ENCODE results near the gene TAS2R39. TPM values are rescaled to one million over a fixed set of nuclear protein-coding genes. Genes with fewer than 3 reads are reported as not detected.

TAS2R39 gene
- polyA plus RNA-seq (2012; rRNA removed), result not detected in 2 replicates
- polyA plus RNA-seq (2012; cell fraction: cytosol; rRNA removed), result not detected in 2 replicates
- polyA plus RNA-seq (2012; cell fraction: nucleus; rRNA removed), result not detected in 2 replicates

DNA sequence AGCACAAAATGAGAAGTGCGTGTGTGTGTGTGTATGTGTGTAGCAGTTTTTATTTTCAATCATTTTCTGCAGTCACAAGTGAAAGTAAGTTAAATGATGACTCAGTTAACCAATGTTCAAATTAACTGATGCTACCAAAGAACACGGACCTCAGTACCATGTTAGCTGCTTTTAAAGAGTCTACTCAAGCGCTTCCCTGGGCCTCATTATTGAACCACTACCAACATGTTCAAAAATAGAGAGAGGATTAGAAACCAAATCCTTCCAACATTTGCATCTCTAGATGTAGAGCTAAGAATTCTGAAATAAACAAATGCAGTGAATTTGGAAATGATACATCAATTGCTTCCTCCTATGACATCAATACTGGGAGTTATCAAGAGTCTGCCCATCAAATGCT lies at the start of gene TAS2R39:
Gene TAS2R39 (plus strand): TSS at position 396 of the 400 bp plus-strand sequence. CDS start 0 bp downstream, at position 396.
- H3K4me1 ChIP-seq (ENCODE audit: control insufficient read depth in 1 of 2, insufficient read depth in 2 of 2, low read depth in 1 of 2, low read length in 1 of 2), result no peaks in the 10 kb centered on the region
- H3K27ac ChIP-seq (ENCODE audit: low read depth in 2 of 2, low read length in 1 of 2), result no peak within 1 kb of the TSS
- TF ChIP-seq FOXM1 (IDR thresholded peaks at IDR 0.05; ENCODE audit: low read depth) (no peak), JUND (IDR thresholded peaks at IDR 0.05) (no peak)
- H4K20me1 ChIP-seq (ENCODE audit: insufficient read depth), result no peaks in the 10 kb centered on the region
- no peaks in the 10 kb centered on the region for H3K36me3 ChIP-seq (replicated peaks in 1 of 2; ENCODE audit: control insufficient read depth in 1 of 2, insufficient read depth in 2 of 2, low read length in 1 of 2)
- WGBS (ENCODE audit: low lambda C conversion rate), result 7% methylated on average over 3 of the region's 3 CpGs
- ChIA-PET POLR2A (no interaction called here), CTCF (interaction anchor here (1.1 to 1.2 kb wide), 2 partner anchors 32 to 180 kb away, joined by 3 read pairs; no protein-coding TSS in a partner anchor)
- no peak within 1 kb of the TSS for H3K4me2 ChIP-seq
- DNase-seq, result no peak
- no peak within 1 kb of the TSS for H2AFZ ChIP-seq (ENCODE audit: low read depth)
- H3F3A ChIP-seq (replicated peaks; ENCODE audit: insufficient read depth), result no peaks in the 10 kb centered on the region
- no peaks in the 10 kb centered on the region for H3K9me2 ChIP-seq
- no peak within 1 kb of the TSS for H3K4me3 ChIP-seq (ENCODE audit: low read depth in 2 of 2, low read length in 1 of 2)
- no peaks in the 10 kb centered on the region; the same call in 1 of the 2 replicates for H3K27me3 ChIP-seq (ENCODE audit: insufficient read depth)
- H3K79me2 ChIP-seq (ENCODE audit: insufficient read depth), result no peaks in the 10 kb centered on the region
- H3K9me3 ChIP-seq, result peaks cover 5% of the 10 kb centered on the region; the same call in 1 of the 2 replicates
- H3K9ac ChIP-seq, result no peak within 1 kb of the TSS

DNA sequence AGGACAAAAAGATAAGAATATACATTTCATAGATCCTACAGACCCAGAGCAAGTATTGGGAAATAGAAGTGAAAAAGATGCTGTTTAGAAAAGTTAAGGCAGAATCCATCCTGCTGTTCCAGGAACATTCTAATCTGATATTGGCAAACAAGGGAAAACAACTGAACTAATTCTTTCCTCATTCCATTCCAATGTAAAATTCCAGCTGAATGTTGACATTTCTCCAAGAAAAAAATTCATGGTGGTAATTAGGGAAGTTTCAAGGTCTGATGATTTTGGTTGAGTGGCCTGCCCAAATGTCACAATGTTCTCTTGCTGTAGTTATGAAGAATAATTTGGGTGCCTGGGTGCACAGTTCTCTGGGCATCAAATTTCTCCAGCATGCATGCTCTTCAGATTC lies 36.1 kb upstream of the TAS2R39 start:
- no peak overlapping the region for H3K4me2 ChIP-seq
- H2AFZ ChIP-seq (ENCODE audit: low read depth), result no peak overlapping the region
- no peaks in the 10 kb centered on the region for H3F3A ChIP-seq (replicated peaks; ENCODE audit: insufficient read depth)
- no peaks in the 10 kb centered on the region for H3K9me2 ChIP-seq
- DNase-seq, result no peak
- no peaks in the 10 kb centered on the region for H4K20me1 ChIP-seq (ENCODE audit: insufficient read depth)
- H3K4me3 ChIP-seq (ENCODE audit: low read depth in 2 of 2, low read length in 1 of 2), result no peak overlapping the region
- H3K27me3 ChIP-seq (ENCODE audit: insufficient read depth), result no peaks in the 10 kb centered on the region
- H3K9me3 ChIP-seq, result no peaks in the 10 kb centered on the region
- H3K79me2 ChIP-seq (ENCODE audit: insufficient read depth), result no peaks in the 10 kb centered on the region
- TF ChIP-seq RXRA (IDR thresholded peaks at IDR 0.05; ENCODE audit: borderline replicate concordance, low read depth), result no peak
- TF ChIP-seq TCF12 (IDR thresholded peaks at IDR 0.05), result no peak
- TF ChIP-seq EZH2phosphoT487 (IDR thresholded peaks at IDR 0.05; ENCODE audit: borderline replicate concordance, low read depth), result no peak
- no peak for TF ChIP-seq CTCF (IDR thresholded peaks at IDR 0.05)
- no peak for TF ChIP-seq EP300 (IDR thresholded peaks at IDR 0.05; ENCODE audit: borderline replicate concordance in 1 of 2, low read depth in 1 of 2, low read length in 1 of 2)
- TF ChIP-seq YY1 (IDR thresholded peaks at IDR 0.05; ENCODE audit: low read depth), result no peak
- no peak for TF ChIP-seq MXI1 (IDR thresholded peaks at IDR 0.05; ENCODE audit: low read depth, low read length)
- no peak for TF ChIP-seq SIN3A (IDR thresholded peaks at IDR 0.05; ENCODE audit: borderline replicate concordance, low read depth, low read length)
- no peak for TF ChIP-seq RCOR1 (IDR thresholded peaks at IDR 0.05; ENCODE audit: low read length)
- TF ChIP-seq ELF1 (IDR thresholded peaks at IDR 0.05), result no peak
- no peak for TF ChIP-seq REST (IDR thresholded peaks at IDR 0.05; ENCODE audit: low read depth, low read length)
- ChIA-PET POLR2A (no interaction called here), CTCF (no interaction called here)
- no peaks in the 10 kb centered on the region for H3K36me3 ChIP-seq (replicated peaks in 1 of 2; ENCODE audit: control insufficient read depth in 1 of 2, insufficient read depth in 2 of 2, low read length in 1 of 2)
- no peaks in the 10 kb centered on the region for H3K4me1 ChIP-seq (ENCODE audit: control insufficient read depth in 1 of 2, insufficient read depth in 2 of 2, low read depth in 1 of 2, low read length in 1 of 2)
- no peak overlapping the region for H3K27ac ChIP-seq (ENCODE audit: low read depth in 2 of 2, low read length in 1 of 2)
- no peak overlapping the region for H3K9ac ChIP-seq

Measured in SK-N-SH (cell line).